Measurements from ENCODE around the gene LAPTM5. TPM values are rescaled to one million over a fixed set of nuclear protein-coding genes. Genes with fewer than 3 reads are reported as not detected.

The LAPTM5 gene
- total and polyA plus RNA-seq, 2 donors (not counting 1 experiment from before 2014, with no cell fraction given): 1,384 to 1,519 TPM

GRCh38 chr1:30685796-30686165 lies 71.8 kb downstream of the LAPTM5 start:
- no peak for TF ChIP-seq CTCF (IDR thresholded peaks at IDR 0.05)
- TF ChIP-seq EZH2 (IDR thresholded peaks at IDR 0.05; ENCODE audit: borderline replicate concordance, insufficient read depth, low read depth, low read length, poor library complexity, severe bottlenecking): no peak
- WGBS (ENCODE audit: insufficient coverage): 33% methylated on average over 8 of the region's 11 CpGs
- Histone ChIP-seq H2AFZ (ENCODE audit: insufficient read depth, low read depth, low read length, poor library complexity, severe bottlenecking) (no peak overlapping the region), H3K9me3 (ENCODE audit: control extremely low read depth in 1 of 3, control insufficient read depth in 2 of 3, insufficient read depth in 1 of 3, low read length in 2 of 3) (peaks cover 0 to 3% (median 0%) of the 10 kb centered on the region in 3 donors), H3K4me1 (ENCODE audit: control insufficient read depth in 2 of 2, insufficient read depth in 2 of 2, low read length in 2 of 2) (peaks cover 9 to 14% of the 10 kb centered on the region in 2 donors), H3K36me3 (replicated peaks in 1 of 2; ENCODE audit: control extremely low read depth in 1 of 2, control insufficient read depth in 1 of 2, extremely low read depth in 1 of 2, insufficient read depth in 2 of 2, low read length in 1 of 2) (no peaks in the 10 kb centered on the region), H3K4me2 (replicated peaks; ENCODE audit: low read depth, low read length, poor library complexity, severe bottlenecking) (peak overlapping the region; percentile 65), H3K9ac (ENCODE audit: low read length) (no peak overlapping the region), H3K79me2 (ENCODE audit: control insufficient read depth, insufficient read depth, low read length) (no peaks in the 10 kb centered on the region), H4K20me1 (ENCODE audit: control insufficient read depth, insufficient read depth, low read length, poor library complexity, severe bottlenecking) (no peaks in the 10 kb centered on the region), H3K4me3 (ENCODE audit: control extremely low read depth in 1 of 5, extremely low read depth in 1 of 5, insufficient read depth in 1 of 5, low read depth in 2 of 5, low read length in 4 of 5) (no peak overlapping the region), H3K27me3 (replicated peaks in 1 of 4; ENCODE audit: control extremely low read depth in 1 of 4, control insufficient read depth in 3 of 4, insufficient read depth in 4 of 4, low read length in 3 of 4) (peaks cover 0 to 42% (median 18%) of the 10 kb centered on the region in 4 experiments), H3K27ac (ENCODE audit: low read length in 2 of 2) (no peak overlapping the region)
- ChIA-PET CTCF (no interaction called here), POLR2A (no interaction called here)
- intact Hi-C loops (cut with micrococcal nuclease): no loop called here
- ATAC-seq (ENCODE audit: low read depth): no peak
- Mint-ChIP-seq H3K9me3 (ENCODE audit: insufficient read depth) (no peaks in the 10 kb centered on the region), H3K4me1 (no peaks in the 10 kb centered on the region), H3K27ac (no peak overlapping the region), H3K27me3 (peaks cover 63% of the 10 kb centered on the region), H3K4me3 (peak overlapping the region; percentile 37)
- DNase-seq: no peak

- H3K4me2 ChIP-seq (replicated peaks; ENCODE audit: low read depth, low read length, poor library complexity, severe bottlenecking): peak overlapping the region; percentile 65
- H3K27ac Mint-ChIP-seq: no peak overlapping the region
These were observed 72.4 kb downstream of the LAPTM5 start for GRCh38 chr1:30684881-30685795.

More at GRCh38 chr1:30684881-30685795, 72.4 kb downstream of the LAPTM5 start:
- Histone ChIP-seq H3K79me2 (ENCODE audit: control insufficient read depth, insufficient read depth, low read length) (no peaks in the 10 kb centered on the region), H3K9ac (ENCODE audit: low read length) (no peak overlapping the region), H3K27me3 (replicated peaks in 1 of 4; ENCODE audit: control extremely low read depth in 1 of 4, control insufficient read depth in 3 of 4, insufficient read depth in 4 of 4, low read length in 3 of 4) (peaks cover 0 to 41% (median 18%) of the 10 kb centered on the region in 4 experiments), H2AFZ (ENCODE audit: insufficient read depth, low read depth, low read length, poor library complexity, severe bottlenecking) (peak overlapping the region; percentile 49), H3K4me1 (ENCODE audit: control insufficient read depth in 2 of 2, insufficient read depth in 2 of 2, low read length in 2 of 2) (peaks cover 9 to 14% of the 10 kb centered on the region in 2 donors), H3K27ac (ENCODE audit: low read length in 2 of 2) (no peak overlapping the region), H3K9me3 (ENCODE audit: control extremely low read depth in 1 of 3, control insufficient read depth in 2 of 3, insufficient read depth in 1 of 3, low read length in 2 of 3) (peaks cover 0 to 9% (median 0%) of the 10 kb centered on the region in 3 donors), H4K20me1 (ENCODE audit: control insufficient read depth, insufficient read depth, low read length, poor library complexity, severe bottlenecking) (no peaks in the 10 kb centered on the region), H3K4me3 (ENCODE audit: control extremely low read depth in 1 of 5, extremely low read depth in 1 of 5, insufficient read depth in 1 of 5, low read depth in 2 of 5, low read length in 4 of 5) (no peak overlapping the region), H3K36me3 (replicated peaks in 1 of 2; ENCODE audit: control extremely low read depth in 1 of 2, control insufficient read depth in 1 of 2, extremely low read depth in 1 of 2, insufficient read depth in 2 of 2, low read length in 1 of 2) (no peaks in the 10 kb centered on the region)
- peak overlapping the region; percentile 49 for H3K4me3 Mint-ChIP-seq
- no peaks in the 10 kb centered on the region for H3K4me1 Mint-ChIP-seq
- intact Hi-C loops (cut with micrococcal nuclease): no loop called here
- DNase-seq (no peak), ATAC-seq (ENCODE audit: low read depth) (peak; percentile 28)
- CTCF ChIA-PET: no interaction called here
- WGBS (ENCODE audit: insufficient coverage): 12% methylated on average over 45 of the region's 56 CpGs
- TF ChIP-seq EZH2 (IDR thresholded peaks at IDR 0.05; ENCODE audit: borderline replicate concordance, insufficient read depth, low read depth, low read length, poor library complexity, severe bottlenecking) (no peak), CTCF (IDR thresholded peaks at IDR 0.05) (no peak)
- POLR2A ChIA-PET: no interaction called here
- H3K9me3 Mint-ChIP-seq (ENCODE audit: insufficient read depth): no peaks in the 10 kb centered on the region
- peaks cover 60% of the 10 kb centered on the region for H3K27me3 Mint-ChIP-seq

All from B cell (primary cell).